Lung (tissue), 12 donors: Measurements from ENCODE around the gene LYPD6B. TPM values are rescaled to one million over a fixed set of nuclear protein-coding genes. Genes with fewer than 3 reads are reported as not detected.

ENCODE experiments used
- ATAC-seq: fragments of 200-7000 bp; cut with Tn5 transposase; one replicate; pipeline ENCODE4 v1.9.1; 2020; ENCODE audit warnings: moderate number of reproducible peaks; ENCODE audit not compliant: insufficient read depth, low FRiP score
- DNase-seq, 3 donors: peaks; one replicate each; pipeline ENCODE4 v3.0.0-alpha.2; 2013 to 2017
- H3K27ac ChIP-seq, 2 donors: one replicate each; pipeline ENCODE4 v1.5.1; 2013; ENCODE audit warnings: mild to moderate bottlenecking in 2 of 2, moderate library complexity in 2 of 2, control low read depth in 1 of 2, inconsistent platforms in 1 of 2, low read depth in 1 of 2, low read length in 1 of 2
- H3K27me3 ChIP-seq, 3 donors: one replicate each; pipeline ENCODE4 v1.5.1; 2013; ENCODE audit warnings: low read length in 2 of 3; ENCODE audit not compliant: control insufficient read depth in 3 of 3, insufficient read depth in 3 of 3
- H3K36me3 ChIP-seq, 4 donors: one replicate each; pipeline ENCODE4 v1.5.1; 2013; ENCODE audit warnings: low read length in 4 of 4, mild to moderate bottlenecking in 1 of 4, moderate library complexity in 1 of 4; ENCODE audit not compliant: control insufficient read depth in 4 of 4, insufficient read depth in 4 of 4
- H3K4me1 ChIP-seq, 5 donors: one replicate each; pipeline ENCODE4 v1.5.1; 2013; ENCODE audit warnings: low read length in 5 of 5, mild to moderate bottlenecking in 2 of 5, moderate library complexity in 1 of 5; ENCODE audit not compliant: control insufficient read depth in 5 of 5, insufficient read depth in 5 of 5
- H3K4me3 ChIP-seq: one replicate; pipeline ENCODE4 v1.5.1; 2013; ENCODE audit warnings: mild to moderate bottlenecking, control low read depth, moderate library complexity
- H3K9ac ChIP-seq, 2 donors: one replicate each; pipeline ENCODE4 v1.5.1; 2013; ENCODE audit warnings: low read length in 2 of 2, control low read depth in 1 of 2; ENCODE audit not compliant: insufficient read depth in 1 of 2
- H3K9me3 ChIP-seq, 4 donors: one replicate each; pipeline ENCODE4 v1.5.1; 2013; ENCODE audit warnings: low read length in 3 of 4, mild to moderate bottlenecking in 1 of 4, moderate library complexity in 1 of 4; ENCODE audit not compliant: control insufficient read depth in 4 of 4, insufficient read depth in 3 of 4
- WGBS, 2 donors: extraction: QIAGEN DNeasy Blood & Tissue Kit; methylation state at CpG; one replicate each; pipeline ENCODE4 v1.1.7; 2013; 5-methylcytosine and 5-hydroxymethylcytosine counted together
- polyA plus RNA-seq, 2 donors: library from polyadenylated mRNA; stranded (reverse); fragments of 200-250 nt; gene quantifications; one replicate each; pipeline ENCODE4 v1.2.1, GENCODE V29; 2013
- total RNA-seq, 2 donors: library from RNA; depleted of rRNA in 1 of 2; stranded (reverse); fragments of >200 nt in 1 of 2; gene quantifications; one replicate each; pipeline ENCODE4 v1.2.1, GENCODE V29; 2014 to 2021
- TF ChIP-seq, protein P1 (sequence below): IDR thresholded peaks from 2 replicates; pipeline ENCODE4 v1.5.1; 2012; ENCODE audit warnings: mild to moderate bottlenecking; ENCODE audit errors: control extremely low read depth, extremely low read depth
- donor health status: control.
- donor health status: control.
- donor health status: Bipolar disorder and iron deficiency.
- donor health status: healthy.
- donor health status: DM: yes; HTN: yes; CAD: no.

Gene LYPD6B
- total and polyA plus RNA-seq, 4 donors, result 2.5 to 12.4 (median 3.4) TPM

DNA sequence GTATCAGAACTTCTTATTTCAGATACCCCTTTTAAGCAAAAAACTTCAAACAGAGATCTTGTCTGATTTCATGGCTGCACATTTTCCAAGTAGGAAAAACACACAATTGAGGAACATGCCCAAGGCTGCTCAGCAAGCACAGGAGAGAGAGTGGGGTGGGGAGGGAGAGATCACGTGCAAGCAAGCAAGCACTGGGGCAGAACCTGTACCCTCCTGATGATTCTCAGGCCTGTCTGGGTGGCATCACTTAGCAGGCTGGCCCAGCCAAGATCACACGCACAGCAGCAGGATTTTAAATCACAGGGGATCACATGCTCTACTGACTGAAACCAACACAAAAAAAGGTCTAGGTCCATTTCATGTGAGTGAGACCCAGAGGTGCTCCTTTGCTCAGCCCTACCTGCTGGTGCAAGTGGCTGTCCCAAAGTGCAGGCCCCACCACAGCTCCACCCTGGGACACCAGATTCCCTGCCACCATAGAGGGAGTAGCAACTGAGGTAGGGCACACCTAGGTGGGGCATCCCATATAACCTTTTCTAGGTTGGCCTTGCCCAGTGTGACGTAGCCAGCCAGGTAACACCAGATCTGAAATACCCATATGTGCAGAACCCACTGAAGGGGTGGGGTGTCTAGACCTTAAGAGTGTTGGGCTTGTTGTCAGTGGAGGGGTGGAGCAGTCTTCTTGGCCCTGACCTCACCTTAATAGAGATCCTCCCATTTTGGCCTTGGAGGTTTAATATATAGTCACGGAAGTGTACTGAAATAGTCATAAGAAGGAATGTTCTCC lies 1.8 kb upstream of the LYPD6B start:
- no peak overlapping the region for H3K4me3 ChIP-seq
- no peak for ATAC-seq
- no peaks in the 10 kb centered on the region for H3K9me3 ChIP-seq
- TF ChIP-seq, protein P1, sequence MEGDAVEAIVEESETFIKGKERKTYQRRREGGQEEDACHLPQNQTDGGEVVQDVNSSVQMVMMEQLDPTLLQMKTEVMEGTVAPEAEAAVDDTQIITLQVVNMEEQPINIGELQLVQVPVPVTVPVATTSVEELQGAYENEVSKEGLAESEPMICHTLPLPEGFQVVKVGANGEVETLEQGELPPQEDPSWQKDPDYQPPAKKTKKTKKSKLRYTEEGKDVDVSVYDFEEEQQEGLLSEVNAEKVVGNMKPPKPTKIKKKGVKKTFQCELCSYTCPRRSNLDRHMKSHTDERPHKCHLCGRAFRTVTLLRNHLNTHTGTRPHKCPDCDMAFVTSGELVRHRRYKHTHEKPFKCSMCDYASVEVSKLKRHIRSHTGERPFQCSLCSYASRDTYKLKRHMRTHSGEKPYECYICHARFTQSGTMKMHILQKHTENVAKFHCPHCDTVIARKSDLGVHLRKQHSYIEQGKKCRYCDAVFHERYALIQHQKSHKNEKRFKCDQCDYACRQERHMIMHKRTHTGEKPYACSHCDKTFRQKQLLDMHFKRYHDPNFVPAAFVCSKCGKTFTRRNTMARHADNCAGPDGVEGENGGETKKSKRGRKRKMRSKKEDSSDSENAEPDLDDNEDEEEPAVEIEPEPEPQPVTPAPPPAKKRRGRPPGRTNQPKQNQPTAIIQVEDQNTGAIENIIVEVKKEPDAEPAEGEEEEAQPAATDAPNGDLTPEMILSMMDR, result no peak
- no peaks in the 10 kb centered on the region for H3K36me3 ChIP-seq
- H3K27me3 ChIP-seq, result peaks cover 0 to 4% (median 0%) of the 10 kb centered on the region in 3 donors
- no peak overlapping the region for H3K27ac ChIP-seq
- 93 to 94% methylated on average over 4 of the region's 4 CpGs for WGBS, 2 donors
- peaks cover 0 to 11% (median 3%) of the 10 kb centered on the region in 5 donors for H3K4me1 ChIP-seq
- no peak overlapping the region for H3K9ac ChIP-seq
- DNase-seq, result no peak

DNA sequence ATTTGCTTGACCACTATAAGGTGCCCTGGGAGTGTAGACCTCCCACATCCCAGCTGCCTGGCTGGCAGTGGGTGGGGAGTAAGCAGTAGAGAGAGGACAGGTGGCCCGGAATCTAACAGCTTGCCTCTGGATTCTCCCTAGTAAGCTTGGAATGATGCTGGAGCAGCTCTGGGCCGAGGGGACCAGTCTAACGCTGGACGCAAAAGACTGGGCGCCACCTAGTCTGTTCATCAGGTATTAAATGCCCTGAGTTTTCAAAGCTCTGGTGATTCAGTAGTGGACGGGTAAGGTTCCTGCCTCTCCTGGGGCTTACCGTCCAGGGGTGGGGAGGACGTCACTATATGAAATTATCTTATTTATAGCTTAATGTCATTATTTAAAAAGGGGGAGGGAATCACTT lies 648 bp upstream of the LYPD6B start:
- H3K4me1 ChIP-seq, result peaks cover 0 to 11% (median 3%) of the 10 kb centered on the region in 5 donors
- peak overlapping the region in 1 of 2 donors; percentile 81 for H3K9ac ChIP-seq
- 57 to 70% methylated on average over 8 of the region's 8 CpGs for WGBS, 2 donors
- peaks cover 0 to 9% (median 0%) of the 10 kb centered on the region in 3 donors for H3K27me3 ChIP-seq
- no peak for DNase-seq
- TF ChIP-seq, protein P1, result no peak
- no peak for ATAC-seq
- no peak overlapping the region for H3K27ac ChIP-seq
- no peaks in the 10 kb centered on the region for H3K36me3 ChIP-seq
- no peak overlapping the region for H3K4me3 ChIP-seq
- no peaks in the 10 kb centered on the region for H3K9me3 ChIP-seq

DNA sequence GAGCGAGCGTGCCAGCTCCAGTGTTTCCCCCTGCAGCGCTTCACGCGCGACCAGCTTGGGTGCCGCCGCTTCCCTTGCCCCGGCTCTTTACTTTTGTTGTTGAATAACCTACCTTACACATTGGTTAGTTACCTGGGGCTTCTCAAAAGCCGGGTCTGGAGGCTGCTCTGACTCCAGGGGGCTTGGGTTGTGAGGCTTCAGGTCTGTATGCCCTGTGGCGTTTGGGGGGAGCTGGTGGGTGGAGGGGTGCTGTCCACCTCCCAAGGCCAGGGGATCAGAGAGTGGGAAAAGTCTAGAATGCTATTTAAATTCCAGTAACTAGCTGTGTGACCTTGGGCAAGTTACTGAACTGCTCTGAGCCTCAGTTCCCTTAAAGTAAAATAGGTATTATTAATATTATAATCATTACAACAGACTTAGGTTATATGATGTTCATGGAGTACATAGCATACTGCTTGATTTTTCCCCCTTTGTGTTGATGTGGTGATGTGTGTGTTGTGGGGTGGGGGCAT lies 770 bp downstream of the LYPD6B start:
- peaks cover 0 to 9% (median 0%) of the 10 kb centered on the region in 3 donors for H3K27me3 ChIP-seq
- no peak overlapping the region for H3K27ac ChIP-seq
- DNase-seq (no peak), ATAC-seq (no peak)
- H3K4me3 ChIP-seq, result no peak overlapping the region
- 42 to 50% methylated on average over 11 of the region's 11 CpGs for WGBS, 2 donors
- TF ChIP-seq, protein P1, result no peak
- H3K9me3 ChIP-seq, result no peaks in the 10 kb centered on the region
- peaks cover 0 to 11% (median 3%) of the 10 kb centered on the region in 5 donors for H3K4me1 ChIP-seq
- H3K36me3 ChIP-seq, result no peaks in the 10 kb centered on the region
- peak overlapping the region; percentile 66 to 67 for H3K9ac ChIP-seq
